GM19023 (cell line): ENCODE measurements around the gene POSTN.

Source experiments
- ATAC-seq: cut with Tn5 transposase; IDR thresholded peaks from one replicate; pipeline ENCODE4 v1.9.1; 2021; ENCODE audit warnings: mild to moderate bottlenecking, moderate library complexity; ENCODE audit not compliant: unreplicated experiment

Gene POSTN

DNA sequence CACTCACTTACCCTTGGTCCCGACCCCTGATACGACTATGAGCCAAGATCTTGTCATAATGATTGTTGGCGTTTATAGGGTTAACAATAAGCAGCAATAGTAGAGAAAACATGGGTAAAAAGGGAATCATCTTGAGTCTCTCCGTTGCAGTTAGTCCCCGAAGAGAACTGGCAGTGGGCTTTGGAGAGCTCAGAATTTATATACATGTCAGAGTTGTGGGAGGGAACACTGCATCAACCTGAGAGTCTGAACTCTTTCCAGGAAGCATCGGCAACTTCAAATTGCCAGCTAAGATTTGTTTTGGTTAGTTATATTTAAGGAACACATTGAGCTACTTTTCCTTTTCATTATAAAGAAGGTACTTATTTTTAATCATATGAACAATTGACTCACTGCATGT lies at the start of gene POSTN:
TSS of gene POSTN (minus strand) at position 172 of the 400 bp plus-strand sequence. CDS start at position 130, 42 bp downstream.
- ATAC-seq = no peak

DNA sequence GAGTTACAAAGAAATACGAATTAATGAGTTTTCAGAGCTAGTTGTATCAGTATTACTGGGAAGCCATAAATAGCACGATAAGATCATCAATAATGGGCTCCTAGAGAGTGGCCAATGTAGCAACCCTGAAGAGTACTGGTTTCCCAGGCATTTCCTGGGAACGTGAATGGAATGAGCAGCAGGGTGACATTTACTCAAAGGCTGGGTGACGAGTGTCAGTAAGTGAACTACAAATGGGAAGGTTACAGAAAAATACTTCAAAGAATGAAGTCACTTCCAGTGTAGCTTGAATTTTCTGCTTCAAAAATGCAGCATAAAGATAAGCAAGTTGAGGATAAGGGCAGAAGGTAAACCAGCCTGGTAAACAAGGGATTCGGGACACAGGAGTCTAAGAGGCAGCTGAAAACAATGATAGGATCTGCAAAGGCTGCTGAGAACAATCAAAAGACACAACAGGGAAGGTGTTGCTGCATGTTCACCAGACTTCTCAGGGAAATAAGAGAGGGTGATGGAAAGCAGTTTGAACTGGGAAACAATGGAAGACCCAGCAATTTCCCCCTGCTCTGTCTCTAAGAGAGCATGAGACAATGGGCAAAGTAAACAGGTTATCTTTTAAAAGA lies 48.6 kb upstream of the POSTN start:
- ATAC-seq = no peak

- ATAC-seq = no peak
These were observed 48.0 kb upstream of the POSTN start for GRCh38 chr13:37646531-37646930.

DNA sequence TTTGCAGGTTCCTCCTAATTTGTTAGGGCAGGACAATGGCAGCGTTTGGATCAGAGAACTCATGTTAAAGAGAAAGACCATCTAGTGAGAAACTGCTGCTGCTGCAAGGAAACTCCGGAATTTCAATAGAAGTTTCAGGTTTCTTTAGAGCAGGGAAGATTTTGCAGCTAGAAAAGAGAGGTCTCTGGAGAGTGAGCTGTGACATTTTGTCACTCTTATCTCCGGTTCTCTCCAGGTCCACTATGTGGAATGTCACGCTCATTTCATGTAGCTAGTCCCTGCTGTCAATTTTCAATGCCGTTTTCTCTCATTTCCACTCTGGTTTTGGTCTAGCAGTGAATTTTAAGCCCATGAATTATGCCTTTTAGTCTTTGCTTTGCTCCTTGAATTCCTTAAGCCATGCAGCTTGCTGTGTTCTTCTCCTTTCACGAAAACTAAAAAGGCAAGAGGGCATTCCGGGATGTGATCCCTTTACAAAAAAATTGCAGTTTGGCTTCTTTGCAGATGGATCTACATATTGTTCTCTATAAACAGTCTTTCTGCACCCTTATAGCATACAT lies 46.7 kb upstream of the POSTN start:
- ATAC-seq = no peak

DNA sequence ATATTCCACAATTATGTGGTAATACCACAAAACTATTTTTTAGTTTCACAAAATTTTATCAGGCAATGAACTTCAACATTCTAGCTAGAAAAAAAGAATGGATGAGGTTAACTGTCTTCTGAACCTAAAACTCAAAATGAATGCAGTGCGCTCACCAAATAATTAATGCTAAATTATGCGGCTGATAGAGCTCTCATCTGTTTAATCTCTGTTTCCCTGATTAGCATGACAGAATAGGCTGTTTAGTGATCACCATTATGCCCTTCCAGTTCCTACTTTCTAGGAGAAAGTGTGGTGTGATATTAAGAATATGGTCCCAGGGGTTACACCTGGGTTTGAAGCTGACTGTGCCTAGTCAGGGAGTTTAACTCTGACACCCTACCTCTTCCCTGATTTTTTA lies 42.8 kb upstream of the POSTN start:
- no peak for ATAC-seq

DNA sequence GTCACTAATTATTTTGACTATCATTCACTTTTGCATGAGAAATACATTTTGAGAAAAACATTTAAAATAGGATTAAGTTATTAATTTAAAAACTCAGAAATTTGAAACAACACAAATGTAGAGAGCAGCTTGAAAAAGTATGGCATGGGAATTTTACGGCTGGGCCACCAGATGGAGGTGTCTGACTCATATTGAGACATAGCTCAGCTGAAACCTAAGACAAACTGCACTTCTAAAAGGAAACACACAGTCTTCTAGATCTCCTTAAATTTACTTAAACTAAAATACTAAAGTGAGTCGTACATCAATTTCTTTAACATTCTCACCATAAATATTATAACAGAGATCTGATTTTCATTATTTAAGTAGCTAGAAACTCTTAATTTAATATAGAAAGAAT lies 41.9 kb upstream of the POSTN start:
- no peak for ATAC-seq

- no peak for ATAC-seq
These were observed 38.1 kb upstream of the POSTN start for GRCh38 chr13:37636701-37637100.

- no peak for ATAC-seq
These were observed 33.7 kb upstream of the POSTN start for GRCh38 chr13:37632294-37632693.

- ATAC-seq = no peak
These were observed 28.9 kb upstream of the POSTN start for GRCh38 chr13:37627428-37627827.

DNA sequence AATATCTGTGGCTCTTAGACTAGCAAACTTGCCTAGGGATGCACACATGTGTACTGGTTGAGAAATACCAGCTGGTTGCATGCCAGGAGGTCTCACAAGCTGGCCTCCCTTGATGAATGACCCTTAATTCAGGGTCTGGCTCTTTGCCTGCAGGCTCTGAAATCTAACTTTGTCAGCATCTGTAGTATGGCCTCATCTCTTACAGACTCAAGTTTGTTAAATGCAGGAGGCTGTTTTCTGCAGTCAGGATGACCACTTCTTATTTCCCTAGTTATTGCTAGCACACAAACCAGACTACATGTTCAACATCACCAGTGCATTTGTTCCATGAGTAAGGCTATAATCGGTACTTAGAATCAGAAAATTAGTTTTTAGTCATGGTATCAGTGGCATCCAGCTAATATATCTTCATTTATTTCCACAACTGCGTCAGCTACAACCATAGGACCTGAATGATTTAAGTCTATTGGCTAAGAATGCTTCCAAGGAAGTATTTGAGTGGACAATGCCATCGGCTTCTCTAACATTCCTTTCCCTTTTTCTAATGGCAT lies 23.3 kb upstream of the POSTN start:
- ATAC-seq = no peak

DNA sequence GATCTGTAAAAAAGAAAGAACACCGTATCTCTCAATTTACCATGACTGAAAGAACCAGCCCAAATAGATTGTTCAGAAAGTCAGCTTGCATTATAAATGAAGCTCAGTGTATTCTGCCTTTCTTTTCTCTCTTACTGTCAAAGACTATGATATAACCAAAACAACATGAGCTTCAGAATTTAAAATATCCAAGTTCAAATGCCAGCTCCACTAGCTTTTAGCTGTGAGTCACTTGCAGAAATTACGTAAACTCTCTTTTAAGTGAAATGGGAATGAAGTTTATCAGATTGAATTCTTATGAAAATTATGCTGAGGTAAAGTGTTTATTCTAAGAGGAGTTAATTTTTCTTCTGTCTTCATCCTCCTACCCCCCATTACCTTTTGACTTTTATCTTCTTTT lies 20.0 kb upstream of the POSTN start:
- no peak for ATAC-seq

DNA sequence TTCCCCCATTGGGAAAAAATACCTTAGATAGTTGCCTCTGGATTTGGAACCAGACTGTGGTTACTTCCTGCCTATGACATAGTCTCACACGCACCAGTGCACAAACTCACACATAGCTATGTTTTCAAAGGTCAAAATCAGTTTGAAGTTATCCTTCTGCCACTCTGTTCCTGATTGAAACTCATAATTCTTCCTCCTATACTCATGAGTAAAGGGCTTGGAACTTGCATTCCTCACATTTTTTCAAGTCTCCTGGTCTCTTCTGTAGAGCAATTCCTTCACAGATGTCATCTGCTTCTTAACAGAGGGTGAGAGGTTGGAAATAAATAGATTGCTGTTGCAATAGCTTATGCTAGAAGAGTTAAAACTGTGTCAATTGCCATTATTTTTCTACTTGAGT lies 18.6 kb upstream of the POSTN start:
- ATAC-seq = no peak

- ATAC-seq = no peak
These were observed 17.6 kb upstream of the POSTN start for GRCh38 chr13:37616131-37616530.

GRCh38 chr13:37615276-37615675 lies 16.7 kb upstream of the POSTN start:
- no peak for ATAC-seq

GRCh38 chr13:37613638-37614037 lies 15.1 kb upstream of the POSTN start:
- no peak for ATAC-seq

DNA sequence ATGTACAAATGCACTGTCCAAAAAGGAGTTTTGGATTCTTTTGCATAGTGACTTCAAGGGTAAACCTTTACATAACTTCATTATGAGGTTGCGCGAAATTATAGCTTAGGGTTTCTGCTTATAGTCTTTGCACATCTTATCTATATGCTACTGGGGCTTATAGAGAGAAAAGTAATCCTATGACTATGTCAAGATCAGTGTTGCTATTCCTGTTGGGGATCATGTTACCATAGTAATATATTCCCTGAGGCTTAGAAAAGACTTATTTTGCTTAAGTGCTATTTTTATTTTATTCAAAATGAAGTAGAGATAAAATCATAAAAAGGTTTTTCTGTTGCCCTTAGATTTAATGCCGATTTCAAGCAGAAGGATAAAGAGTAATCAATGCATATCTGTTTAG lies 14.7 kb upstream of the POSTN start:
- ATAC-seq = no peak

- no peak for ATAC-seq
These were observed 10.3 kb upstream of the POSTN start for GRCh38 chr13:37608750-37609339.

GRCh38 chr13:37602733-37603381 lies 4.3 kb upstream of the POSTN start:
- no peak for ATAC-seq

DNA sequence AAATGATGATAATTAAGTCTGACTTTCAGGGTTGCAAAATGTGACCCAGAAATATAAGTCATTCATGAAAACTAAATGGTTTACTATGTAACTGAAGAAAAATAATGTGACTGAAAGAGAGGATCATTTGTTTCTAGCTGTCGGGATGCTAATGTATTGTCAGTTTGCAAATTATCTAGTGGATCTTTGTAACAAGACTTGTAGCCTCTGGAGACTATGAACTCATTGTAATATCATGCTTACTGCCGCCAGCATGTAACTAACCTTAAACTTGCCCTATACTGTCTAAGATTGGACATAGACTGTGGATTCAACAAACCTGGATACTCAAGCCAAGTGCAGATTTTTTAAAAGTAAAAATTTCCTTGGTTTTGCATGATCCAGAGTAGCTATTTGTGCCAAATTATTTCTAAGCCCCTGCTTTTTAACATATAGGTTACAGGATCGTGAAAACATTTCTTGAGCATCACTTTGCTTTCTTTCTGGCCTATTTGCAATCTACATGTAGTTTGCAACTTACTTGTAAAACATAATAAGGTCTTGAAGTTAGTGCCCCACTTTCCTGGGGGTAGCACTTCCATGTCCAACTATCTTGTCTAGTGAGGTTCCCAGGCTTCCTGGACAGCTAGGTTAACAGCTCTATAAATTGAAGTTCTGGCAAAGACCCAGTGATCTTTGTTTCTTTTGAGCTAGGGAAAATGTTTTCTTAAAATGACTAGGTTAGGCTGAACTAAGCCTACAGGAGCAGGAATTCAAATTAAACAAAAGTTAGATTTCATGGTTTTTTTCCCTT lies 3.3 kb upstream of the POSTN start:
- no peak for ATAC-seq

DNA sequence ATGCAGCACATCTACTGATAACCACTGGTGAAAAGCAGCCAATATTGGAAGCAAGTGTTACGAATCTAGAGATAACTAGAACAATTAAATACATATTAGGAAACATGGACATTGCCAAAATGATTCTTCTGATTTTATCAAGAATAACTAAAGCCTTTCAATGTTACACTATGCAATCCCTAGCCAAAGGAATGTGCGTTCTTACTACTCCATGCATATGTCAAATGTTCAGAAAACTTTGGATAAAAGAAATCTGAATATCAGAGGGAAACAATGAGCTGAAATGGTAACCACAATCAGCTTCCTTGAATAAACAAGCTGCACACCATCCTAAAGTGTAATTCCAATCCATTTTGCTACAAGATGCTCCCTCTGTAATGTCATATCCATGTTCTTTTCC lies 951 bp upstream of the POSTN start:
- no peak for ATAC-seq

- ATAC-seq = no peak
These were observed 1.0 kb downstream of the POSTN start for GRCh38 chr13:37597477-37598025.
